SK-N-DZ (cell line): ENCODE measurements around the gene C7orf57.

Experiments
- DNase-seq: peaks from one replicate; pipeline ENCODE4 v3.0.0-alpha.2; 2015; ENCODE audit warnings: low spot score

The C7orf57 gene

GRCh38 chr7:48108959-48109847 is 73.9 kb downstream of the C7orf57 start:
- no peak for DNase-seq

GRCh38 chr7:48109848-48110663 is 74.7 kb downstream of the C7orf57 start:
- peak; percentile 49 for DNase-seq

- DNase-seq, result no peak
Observed at GRCh38 chr7:48110868-48111267, 75.5 kb downstream of the C7orf57 start.
